GM18499 (cell line): ENCODE data around the gene DOCK4.

Source experiments
- ATAC-seq: cut with Tn5 transposase; IDR thresholded peaks from one replicate; pipeline ENCODE4 v1.9.1; 2021; ENCODE audit warnings: moderate number of reproducible peaks; ENCODE audit not compliant: insufficient read depth, unreplicated experiment

The DOCK4 gene

DNA sequence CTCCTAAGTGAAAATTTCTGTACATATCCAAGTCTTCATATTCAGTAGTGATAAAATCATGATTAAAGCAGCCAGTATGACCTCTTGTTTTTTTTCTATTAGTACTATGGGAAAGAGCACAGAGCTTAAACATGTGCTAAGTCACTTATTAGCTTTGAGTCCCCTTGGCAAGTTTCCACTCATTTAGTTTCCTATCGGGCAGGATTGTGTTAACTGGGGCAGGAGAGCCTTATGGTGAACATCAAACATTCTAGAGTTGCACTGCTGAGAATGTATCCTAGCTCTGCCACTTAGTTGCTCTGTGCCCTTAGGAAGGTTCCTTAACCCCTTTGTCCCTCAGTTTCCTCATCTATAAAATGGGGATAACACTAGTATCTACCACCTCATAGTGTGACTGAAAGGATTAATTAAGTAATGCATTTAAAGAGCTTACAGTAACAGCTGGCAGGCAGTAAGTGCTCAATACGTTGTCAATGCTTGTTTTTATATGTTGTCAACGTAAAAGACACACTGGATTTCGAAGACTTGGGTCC is 117.6 kb downstream of the DOCK4 start:
- no peak for ATAC-seq

DNA sequence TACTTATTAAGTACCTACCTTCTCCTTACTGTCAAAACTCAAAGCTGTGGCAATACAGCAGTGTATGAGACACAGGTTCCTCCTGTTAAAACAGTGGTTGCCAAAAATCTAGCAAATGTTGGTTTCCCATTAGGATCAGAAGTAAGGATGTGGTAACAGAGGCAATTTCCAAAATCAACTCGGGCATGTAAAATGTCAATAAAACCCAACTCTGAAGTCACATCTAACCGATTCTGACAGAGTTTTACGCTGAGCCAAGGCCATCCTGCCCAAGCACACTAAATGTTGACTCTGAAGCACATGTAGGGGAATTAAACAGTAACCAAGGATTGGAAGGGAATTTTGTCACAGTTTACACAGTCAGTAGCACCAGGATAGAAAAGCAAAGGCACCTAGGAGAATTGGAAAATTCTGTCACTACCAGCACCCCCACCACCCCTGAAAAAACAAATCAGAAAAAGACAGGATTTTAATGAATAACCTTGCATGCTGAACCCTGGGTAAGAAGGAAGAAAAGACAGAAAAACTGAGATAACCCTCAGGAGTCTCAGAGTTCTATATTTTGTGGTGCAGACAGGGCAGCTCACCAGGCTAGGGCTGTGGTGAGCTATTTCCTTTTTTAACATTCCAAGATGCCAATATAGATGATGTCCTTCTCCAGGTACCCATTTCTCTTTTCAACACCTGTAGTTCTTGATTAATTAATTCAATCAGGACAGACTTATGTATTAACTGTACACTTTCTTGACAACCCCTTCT is 119.5 kb downstream of the DOCK4 start:
- no peak for ATAC-seq

DNA sequence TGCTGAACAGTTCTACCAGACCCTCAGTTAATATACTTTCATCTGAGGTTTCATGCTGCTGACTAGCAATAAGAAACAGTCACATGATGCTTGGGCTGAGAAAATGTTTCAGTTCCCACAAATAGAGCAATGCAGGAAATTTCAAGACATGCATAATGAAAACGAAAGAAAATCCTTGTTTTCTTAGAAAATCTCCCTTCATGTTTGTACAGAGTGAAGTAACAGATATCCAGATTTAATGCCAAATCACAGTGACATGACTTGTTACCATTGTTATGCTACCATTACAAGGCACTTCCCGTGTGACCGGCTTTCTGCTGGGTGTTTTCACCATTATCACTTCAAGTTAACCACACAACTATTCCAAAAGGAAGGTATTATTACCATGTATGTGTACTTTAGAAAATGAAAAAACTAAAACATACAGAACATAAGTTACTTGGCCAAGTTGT is 121.7 kb downstream of the DOCK4 start:
- ATAC-seq: no peak

DNA sequence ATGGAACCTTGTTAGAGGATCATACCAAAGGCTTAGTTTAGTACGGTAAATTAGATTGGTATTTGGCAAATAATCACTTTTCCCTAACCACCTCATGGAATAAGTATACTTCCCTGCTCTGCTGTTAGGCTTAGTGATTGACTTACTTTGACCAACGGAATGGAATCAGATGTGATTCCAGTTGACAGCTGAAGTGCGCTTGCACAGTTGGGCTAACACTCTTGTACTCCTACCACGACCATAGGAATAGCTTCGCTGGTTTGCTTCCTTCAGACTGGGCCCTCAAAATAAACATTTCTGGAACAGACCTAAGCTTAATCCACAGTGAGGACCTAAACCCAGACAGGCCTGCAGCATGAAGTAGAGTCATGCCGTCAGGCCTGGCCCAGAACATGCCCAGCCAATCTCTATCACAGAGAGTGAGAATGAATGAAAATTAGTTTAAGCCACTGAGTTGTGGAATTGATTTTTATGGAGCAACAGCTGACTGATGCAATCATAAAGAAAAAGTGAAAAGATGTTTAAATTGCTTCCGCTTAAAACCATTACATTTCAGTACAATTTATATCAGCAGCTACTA is 122.3 kb downstream of the DOCK4 start:
- ATAC-seq: no peak

DNA sequence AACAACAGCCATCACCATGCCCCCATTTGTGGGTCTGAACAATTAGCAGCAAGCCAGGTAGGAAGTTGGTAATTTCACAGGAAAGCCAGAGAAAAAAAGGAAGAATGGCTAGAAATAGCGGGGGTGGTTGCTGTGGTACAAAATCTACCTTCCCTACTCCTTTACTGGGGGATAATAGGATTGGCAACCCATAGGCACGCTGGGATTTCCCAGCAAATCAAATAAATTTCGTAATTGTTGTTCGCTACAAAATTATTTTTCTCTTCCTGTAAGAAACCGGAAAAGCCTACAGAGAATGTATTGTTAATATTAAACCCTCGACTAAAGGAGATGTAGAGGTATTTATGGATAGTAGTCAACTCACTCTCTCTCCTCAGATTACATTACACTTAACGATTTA is 123.9 kb downstream of the DOCK4 start:
- ATAC-seq: no peak

DNA sequence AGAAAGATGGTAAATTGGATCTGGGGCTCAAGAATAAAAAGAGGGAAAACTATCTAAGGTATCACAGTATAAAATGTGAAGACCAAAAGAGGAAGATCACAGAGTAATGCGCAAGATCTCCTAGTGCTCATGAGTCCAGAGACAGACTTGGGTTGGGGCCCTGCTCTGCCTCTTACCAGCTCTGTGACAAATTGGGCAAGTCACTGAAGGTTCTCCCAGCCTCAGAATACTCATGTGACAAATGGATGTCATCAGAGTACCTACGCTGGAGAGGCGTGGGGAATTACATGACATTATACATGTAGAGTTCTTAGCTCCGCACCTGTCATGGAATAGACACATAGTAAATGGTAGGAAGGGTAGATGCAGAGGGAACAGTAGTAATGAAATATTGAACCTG is 124.4 kb downstream of the DOCK4 start:
- no peak for ATAC-seq

DNA sequence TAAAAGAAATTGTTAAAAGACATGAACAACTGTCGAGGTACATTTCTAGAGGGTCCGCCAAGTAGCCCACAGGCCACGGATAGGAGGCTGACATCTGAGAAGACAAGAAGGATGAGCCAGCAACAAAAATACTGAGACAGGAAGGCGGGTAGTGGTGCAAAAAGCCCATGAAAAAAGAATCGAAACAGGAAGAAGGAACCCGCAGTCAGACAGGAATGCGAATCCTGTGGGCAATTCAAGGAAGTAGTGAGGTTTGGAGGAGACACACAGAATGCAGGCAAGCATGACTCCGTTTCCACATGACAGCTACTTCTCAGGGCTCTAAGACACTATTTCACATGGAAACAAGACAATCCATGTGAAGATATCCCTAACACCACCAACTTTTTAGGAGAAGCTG is 125.2 kb downstream of the DOCK4 start:
- ATAC-seq: no peak

DNA sequence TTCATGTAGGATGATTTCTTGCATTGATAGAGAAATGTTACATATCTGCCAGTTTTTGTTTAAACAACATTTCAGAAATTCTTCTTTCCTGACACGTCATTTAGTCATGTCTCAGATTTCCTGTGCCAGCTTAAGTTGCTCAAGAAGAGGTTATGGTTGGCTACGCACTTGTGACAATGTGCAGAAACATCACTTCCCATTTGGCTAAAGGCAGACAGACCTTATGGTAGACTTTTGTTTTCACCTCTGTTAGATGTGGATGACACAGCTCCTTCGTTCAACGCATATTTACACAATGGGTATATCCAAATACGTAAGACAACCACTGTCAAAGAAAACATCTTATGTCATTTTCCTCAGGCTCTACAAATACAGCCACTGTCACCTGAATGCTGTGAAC is 125.8 kb downstream of the DOCK4 start:
- peak; percentile 85 for ATAC-seq

DNA sequence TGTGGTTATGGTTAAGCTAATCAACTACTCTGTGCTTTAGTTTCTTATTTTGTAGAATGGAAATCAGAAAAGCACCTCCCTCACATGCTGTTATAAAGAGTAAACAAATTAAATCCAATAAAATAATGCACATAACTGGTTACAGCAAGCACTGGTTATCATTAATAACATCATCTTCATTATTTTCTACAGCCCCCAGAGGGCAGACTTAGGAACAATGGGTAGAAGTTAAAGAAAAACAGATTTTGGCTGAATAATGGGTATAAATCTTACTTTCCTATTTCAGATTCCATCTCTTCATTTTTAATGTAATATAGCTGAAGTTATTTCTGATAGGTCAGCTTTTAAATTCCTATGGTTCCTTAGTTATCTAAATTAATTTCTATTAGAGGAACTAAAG is 126.5 kb downstream of the DOCK4 start:
- no peak for ATAC-seq

DNA sequence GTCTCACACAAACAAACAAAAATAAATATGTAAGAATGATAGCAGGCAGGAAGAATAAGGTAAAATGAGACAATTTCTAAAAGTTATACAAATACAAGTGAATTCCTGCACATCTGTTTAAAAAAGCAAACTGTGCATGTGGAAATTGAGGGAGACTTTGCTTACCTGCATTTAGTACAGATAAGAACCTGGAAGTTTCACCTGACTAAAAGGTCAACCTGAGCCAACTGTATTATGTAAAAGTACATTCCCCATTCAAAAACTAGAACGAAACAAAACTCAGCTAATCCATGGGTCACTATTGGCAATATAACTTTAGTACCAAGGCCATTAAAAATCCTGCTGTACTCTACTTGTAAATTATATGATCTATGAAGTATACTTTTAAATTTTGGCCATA is 127.1 kb downstream of the DOCK4 start:
- no peak for ATAC-seq

DNA sequence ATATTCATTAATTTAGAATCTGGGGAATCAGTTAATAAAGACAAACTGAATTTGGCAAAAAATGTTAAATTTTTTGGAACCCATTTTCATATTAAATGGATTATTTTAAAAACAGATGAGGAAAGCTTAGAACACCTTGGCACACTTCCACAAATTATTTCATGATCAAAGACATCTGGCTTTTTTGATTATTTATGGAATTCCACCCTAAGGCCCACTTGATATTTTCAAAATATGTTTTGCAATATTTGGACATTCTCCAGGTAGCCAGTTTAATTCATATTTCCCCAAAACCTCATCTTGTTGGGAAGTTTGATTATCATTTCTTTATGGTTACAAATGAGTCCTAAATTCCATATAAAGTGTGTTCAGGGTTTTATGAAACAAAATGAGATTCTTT is 129.9 kb downstream of the DOCK4 start:
- ATAC-seq: no peak

DNA sequence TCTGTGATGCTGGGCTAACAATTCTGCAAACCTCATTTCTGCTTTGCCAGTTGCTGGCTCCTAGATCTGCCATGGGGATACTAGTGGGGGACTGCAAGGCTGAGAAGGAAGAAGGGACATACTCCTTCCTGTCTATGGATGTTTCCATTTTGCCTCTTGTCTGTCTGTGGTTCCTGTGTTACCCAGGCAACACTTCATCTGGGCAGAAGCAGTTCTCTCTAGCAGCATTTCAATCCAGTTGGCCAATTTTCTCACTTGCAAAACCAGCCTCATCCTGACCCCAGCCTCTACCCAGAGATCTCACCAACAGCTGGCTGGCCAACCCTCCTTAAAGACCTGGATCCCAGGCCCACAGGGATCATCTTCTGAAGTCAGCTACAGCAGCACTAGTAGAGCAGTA is 131.7 kb downstream of the DOCK4 start:
- ATAC-seq: no peak

DNA sequence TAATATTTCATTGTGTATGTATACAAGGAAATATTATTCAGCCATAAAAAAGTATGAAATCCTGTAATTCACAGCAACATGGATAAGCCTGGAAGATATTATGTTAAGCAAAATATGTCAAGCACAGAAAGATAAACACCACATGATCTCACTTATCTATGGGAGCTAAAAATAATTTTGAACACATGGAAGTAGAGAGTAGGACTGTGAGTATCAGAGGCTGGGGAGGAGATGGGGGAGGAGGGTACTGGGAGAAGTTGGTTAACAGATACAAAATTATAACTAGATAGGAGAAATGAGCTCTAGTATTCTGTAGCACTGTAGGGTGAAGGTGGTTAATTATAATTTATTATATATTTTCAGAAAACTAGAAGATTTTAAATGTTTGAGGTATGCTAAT is 132.7 kb downstream of the DOCK4 start:
- ATAC-seq: no peak

DNA sequence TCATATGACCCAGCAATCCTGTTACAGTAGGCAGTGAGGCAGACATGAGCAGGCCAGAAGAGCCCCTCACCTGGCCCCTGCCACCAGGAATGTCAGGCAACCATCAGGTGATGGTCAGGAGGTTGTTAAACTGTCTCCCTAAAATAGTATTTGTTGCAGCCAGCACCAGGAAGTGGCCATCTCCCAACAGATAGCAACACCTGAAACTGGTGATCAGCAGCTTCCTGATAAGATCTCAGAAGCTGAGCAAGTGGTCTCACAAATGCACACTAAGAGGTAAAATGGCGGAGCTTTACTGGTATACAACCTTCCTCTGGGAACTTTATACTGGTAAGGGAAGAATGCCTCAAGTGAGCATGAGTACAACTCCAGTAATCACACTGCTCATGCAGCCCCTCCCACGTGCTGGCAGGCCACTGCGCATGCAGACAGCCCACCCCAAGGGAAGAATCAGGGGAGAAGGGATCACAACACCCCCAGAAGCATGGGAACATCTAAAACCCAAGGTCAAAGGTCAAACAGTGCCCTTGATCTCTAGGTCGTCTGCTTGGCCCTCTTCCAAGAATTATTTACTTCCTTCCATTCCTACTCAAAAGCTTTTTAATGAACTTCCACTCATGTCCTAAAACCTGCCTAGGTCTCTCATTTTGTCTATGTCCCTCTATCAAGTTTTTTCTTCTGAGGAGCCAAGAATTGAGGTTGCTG is 133.5 kb downstream of the DOCK4 start:
- no peak for ATAC-seq

DNA sequence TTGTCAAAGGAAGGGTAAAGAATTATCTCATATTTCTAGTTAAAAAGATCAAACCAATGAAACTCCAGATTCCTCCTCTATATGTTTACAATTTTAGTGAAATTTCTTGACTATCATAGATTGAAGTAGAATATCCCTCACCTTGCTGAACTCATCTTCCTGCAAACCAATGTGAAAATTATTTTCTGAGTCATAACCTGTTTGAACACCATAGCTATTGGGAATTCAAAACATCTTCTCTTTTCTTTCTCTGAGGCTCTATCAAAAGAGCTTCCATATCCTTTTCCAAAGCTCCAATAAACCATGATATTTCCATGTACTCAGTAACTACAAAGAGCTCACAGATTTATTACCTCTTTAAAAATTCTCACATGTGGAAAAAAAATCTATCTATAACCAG is 134.3 kb downstream of the DOCK4 start:
- ATAC-seq: no peak

DNA sequence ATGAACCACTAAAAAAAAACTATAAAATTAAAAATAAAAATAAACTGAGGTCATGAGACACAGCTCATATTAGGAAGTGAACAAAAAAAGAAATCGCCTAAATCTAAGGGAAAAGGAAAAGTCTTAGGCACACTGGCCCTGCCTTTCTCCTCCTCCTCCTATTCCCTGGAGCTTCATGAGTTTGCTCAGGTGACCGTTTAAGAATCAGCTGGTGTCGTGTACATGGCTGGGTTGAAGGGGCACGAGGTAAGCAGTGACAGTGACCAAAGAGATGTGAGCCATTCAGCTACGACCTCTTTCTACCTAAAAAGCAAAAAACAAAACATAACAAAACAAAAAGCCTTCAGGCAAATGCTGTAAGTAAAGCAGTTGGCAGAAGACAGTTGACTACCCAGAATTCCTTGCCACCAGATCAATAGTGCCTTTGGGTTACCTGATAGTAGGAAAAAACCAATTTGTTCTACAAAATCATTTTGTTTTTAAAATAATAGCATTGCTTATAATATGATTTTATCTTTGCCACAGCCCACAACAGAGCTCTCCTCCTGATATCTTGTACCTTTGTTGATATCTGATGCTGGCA is 135.4 kb downstream of the DOCK4 start:
- ATAC-seq: no peak

DNA sequence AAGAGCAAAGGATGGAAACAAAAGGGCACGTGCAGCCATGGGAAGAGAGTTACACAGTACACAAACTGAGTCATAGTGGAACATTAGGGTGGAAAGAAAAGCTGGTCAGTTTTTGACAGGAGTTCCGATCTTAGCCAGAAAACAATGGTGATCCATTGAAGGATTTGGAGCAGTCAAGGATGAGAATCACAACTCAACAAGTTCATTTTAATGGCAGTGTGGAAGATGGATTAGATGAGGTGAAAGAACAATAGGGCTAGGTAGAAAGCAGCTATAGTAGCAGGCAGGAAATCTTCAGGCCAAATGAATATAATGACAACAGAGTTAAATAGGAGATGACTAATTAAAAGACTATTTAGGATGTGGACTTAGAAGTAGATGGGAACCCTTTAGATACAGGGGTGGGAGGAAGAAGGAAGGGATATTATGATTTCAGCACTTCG is 136.3 kb downstream of the DOCK4 start:
- ATAC-seq: no peak

DNA sequence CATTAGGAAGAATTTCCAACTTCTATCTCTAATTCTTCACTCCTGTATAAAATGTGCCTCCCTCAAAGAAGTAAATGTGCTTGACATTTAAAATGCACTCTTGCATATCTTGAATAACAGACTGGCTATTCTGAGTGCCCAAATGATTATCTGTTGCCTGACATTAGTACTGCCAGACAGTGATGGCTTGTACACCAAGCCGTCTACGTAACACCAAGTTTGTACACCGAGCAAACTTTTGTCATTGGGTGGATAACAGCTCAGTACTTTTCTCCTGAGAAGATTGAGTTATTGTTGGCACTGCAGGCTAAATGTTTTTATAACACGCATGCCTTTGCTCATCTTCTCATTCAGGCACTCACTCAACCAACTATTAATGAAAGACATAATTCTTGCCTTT is 137.2 kb downstream of the DOCK4 start:
- no peak for ATAC-seq

DNA sequence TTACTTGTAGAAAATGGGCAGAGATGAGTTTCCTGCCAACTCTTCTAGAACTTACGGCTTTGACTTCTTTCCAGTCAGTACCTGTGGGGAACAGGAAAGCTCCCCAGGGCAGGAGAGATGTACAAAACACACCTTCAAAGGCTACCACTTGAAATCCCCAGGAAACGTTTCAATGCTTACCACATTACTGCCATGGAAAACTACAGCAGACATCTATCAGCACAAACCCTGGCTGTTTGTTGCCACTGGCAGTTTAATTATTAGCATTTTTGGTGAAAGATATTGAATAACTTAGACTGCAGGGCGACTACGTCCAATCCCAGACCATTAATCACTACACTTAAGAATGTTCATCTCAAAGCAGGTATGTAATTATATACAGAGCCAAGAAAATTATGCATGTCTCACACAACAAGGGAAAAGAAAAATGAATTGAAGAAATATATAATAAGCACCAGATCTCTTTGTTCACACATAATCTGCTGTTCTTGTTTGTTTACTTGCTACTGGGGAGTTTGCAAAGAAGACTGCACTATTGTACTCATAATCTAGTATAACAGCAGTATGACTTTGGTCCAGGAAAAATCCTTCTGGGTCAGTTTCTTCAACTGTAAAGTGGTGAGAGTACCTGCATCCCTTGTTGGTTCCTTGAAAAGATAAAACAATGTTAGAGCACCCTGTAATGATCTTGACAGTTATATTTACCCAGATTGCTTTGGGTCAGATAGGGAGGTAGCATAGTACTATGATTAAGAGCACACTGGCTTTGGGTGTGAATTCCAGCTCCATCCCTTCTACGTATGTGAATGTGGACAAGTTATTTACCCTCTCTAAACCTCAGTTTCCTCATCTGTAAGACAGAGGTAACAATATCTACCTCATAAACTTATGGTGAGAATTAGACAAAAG is 138.3 kb downstream of the DOCK4 start:
- ATAC-seq: no peak

DNA sequence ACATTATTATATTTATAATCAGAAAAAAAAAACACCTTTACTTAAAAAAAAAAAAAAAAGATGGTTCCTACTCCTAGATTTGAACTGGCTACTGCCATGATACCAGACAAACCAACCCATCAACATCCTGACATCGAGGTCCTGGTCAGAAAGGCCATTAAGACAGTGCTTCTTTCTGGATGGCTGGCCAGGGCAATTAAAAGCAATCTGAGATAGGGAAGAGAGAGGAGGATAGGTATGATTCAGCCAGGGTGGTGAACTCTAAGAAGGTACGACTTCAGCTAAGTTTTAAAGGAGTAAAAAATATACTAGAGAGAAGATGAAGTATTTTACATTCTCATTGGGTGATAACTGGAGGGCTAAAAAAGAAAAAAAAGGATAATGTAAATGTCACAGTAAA is 139.0 kb downstream of the DOCK4 start:
- ATAC-seq: no peak
